HepG2 (cell line): ENCODE measurements around the gene FAM110D. TPM values are rescaled to one million over a fixed set of nuclear protein-coding genes. Genes with fewer than 3 reads are reported as not detected.

ENCODE experiments used
- ARID4A ChIP-seq: sonication (generic); formaldehyde crosslinking; IDR thresholded peaks from 2 replicates; pipeline ENCODE4 v1.5.0; 2020; ENCODE audit warnings: mild to moderate bottlenecking, missing genetic modification reagents, borderline replicate concordance
- DRAP1 ChIP-seq: IDR thresholded peaks from 2 replicates; pipeline ENCODE4 v1.6.1; 2016; ENCODE audit warnings: missing genetic modification reagents, missing compliant biosample characterization
- IRF9 ChIP-seq: sonication (generic); formaldehyde crosslinking; IDR thresholded peaks from 2 replicates; pipeline ENCODE4 v1.8.0; 2022; ENCODE audit warnings: missing genetic modification reagents, mild to moderate bottlenecking, borderline replicate concordance
- MLX ChIP-seq: IDR thresholded peaks from 2 replicates; pipeline ENCODE4 v1.6.1; 2016
- ONECUT2 ChIP-seq: sonication (generic); formaldehyde crosslinking; IDR thresholded peaks from 2 replicates; pipeline ENCODE4 v1.4.0; 2020; ENCODE audit warnings: missing genetic modification reagents
- SMAD1 ChIP-seq: sonication (generic); formaldehyde crosslinking; IDR thresholded peaks from 2 replicates; pipeline ENCODE4 v1.4.0; 2020; ENCODE audit warnings: missing genetic modification reagents, low read depth, mild to moderate bottlenecking, borderline replicate concordance
- TAF1 ChIP-seq: sonication (generic); formaldehyde crosslinking; IDR thresholded peaks from 2 replicates; pipeline ENCODE4 v1.4.0; 2020; ENCODE audit warnings: missing genetic modification reagents
- TFAP4 ChIP-seq: sonication (generic); IDR thresholded peaks from 2 replicates; pipeline ENCODE4 v1.6.1; 2016; ENCODE audit warnings: low read depth, borderline replicate concordance
- ZBTB2 ChIP-seq: sonication (generic); formaldehyde crosslinking; IDR thresholded peaks from 2 replicates; pipeline ENCODE4 v1.8.0; 2022; ENCODE audit warnings: low read depth, missing genetic modification reagents
- ZBTB4 ChIP-seq: sonication (generic); formaldehyde crosslinking; IDR thresholded peaks from 2 replicates; pipeline ENCODE4 v1.4.0; 2020; ENCODE audit warnings: missing genetic modification reagents, mild to moderate bottlenecking, borderline replicate concordance
- ZNF230 ChIP-seq: sonication (generic); formaldehyde crosslinking; IDR thresholded peaks from 2 replicates; pipeline ENCODE4 v1.4.0; 2020; ENCODE audit warnings: mild to moderate bottlenecking, missing genetic modification reagents
- ZNF326 ChIP-seq: sonication (generic); formaldehyde crosslinking; IDR thresholded peaks from 2 replicates; pipeline ENCODE4 v1.4.0; 2020; ENCODE audit warnings: missing genetic modification reagents, borderline replicate concordance
- ZNF331 ChIP-seq: sonication (generic); formaldehyde crosslinking; IDR thresholded peaks from 2 replicates; pipeline ENCODE4 v1.4.0; 2020; ENCODE audit warnings: missing genetic modification reagents
- ZNF354B ChIP-seq: sonication (generic); formaldehyde crosslinking; IDR thresholded peaks from 2 replicates; pipeline ENCODE4 v1.8.0; 2022; ENCODE audit warnings: mild to moderate bottlenecking, missing genetic modification reagents
- ZSCAN25 ChIP-seq: sonication (generic); formaldehyde crosslinking; IDR thresholded peaks from 2 replicates; pipeline ENCODE4 v1.8.0; 2022; ENCODE audit warnings: mild to moderate bottlenecking, missing genetic modification reagents
- polyA plus RNA-seq, 8 experiments: library from polyadenylated mRNA; depleted of rRNA in 3 of 8; stranded (reverse) in 7 of 8; unstranded in 1 of 8; fragments of >200 nt; fragmentation: Illumina TruSeq in 4 of 8; extraction: Trizol in 4 of 8; gene quantifications; 2 replicates each; pipeline versions ENCODE4 v1.2.1 to v1.2.3, GENCODE V29; 2011 to 2016; ENCODE audit warnings: low read depth in 4 of 8, missing spikeins in 1 of 8, mixed read lengths in 1 of 8; ENCODE audit not compliant: insufficient read depth in 1 of 8
- total RNA-seq, 5 experiments: library from RNA; depleted of rRNA; stranded (reverse); fragments of >200 nt; fragmentation: Illumina TruSeq; extraction: Trizol; gene quantifications; 2 replicates each; pipeline ENCODE4 v1.2.3, GENCODE V29; 2016; ENCODE audit warnings: low read depth in 1 of 5

The FAM110D gene
- total and polyA plus RNA-seq, 2 of the 13 experiments (the other 11 are each of a cell fraction or from before 2014, with no cell fraction given) = not detected

GRCh38 chr1:26111530-26112406, 47.1 kb upstream of the FAM110D start, which contains the start of gene PDIK1L (continued):
- TF ChIP-seq ZBTB2 (CRISPR knock-in tag) = peak; percentile 55
- TF ChIP-seq ZNF331 (CRISPR knock-in tag) = 0 out of 2 replicates have a peak, but pooled peaks have one; percentile 9
- no peak for TF ChIP-seq ZNF326 (CRISPR knock-in tag)
- TF ChIP-seq ZNF230 (CRISPR knock-in tag) = no peak
- no peak for TF ChIP-seq ZNF354B
- 0 out of 2 replicates have a peak, but pooled peaks have one; percentile 61 for TF ChIP-seq SMAD1 (CRISPR knock-in tag)
- TF ChIP-seq ZSCAN25 (CRISPR knock-in tag) = 0 out of 2 replicates have a peak, but pooled peaks have one; percentile 31
- TF ChIP-seq ONECUT2 = no peak
- peak; percentile 27; the same call in 1 of the 2 replicates for TF ChIP-seq DRAP1 (CRISPR knock-in tag)
- no peak; the same call in 1 of the 2 replicates for TF ChIP-seq TFAP4
- peak; percentile 76; the same call in 1 of the 2 replicates for TF ChIP-seq IRF9 (CRISPR knock-in tag)
- peak; percentile 81 for TF ChIP-seq TAF1 (CRISPR knock-in tag)
- no peak for TF ChIP-seq MLX (CRISPR knock-in tag)
- 0 out of 2 replicates have a peak, but pooled peaks have one; percentile 56 for TF ChIP-seq ZBTB4 (CRISPR knock-in tag)
- TF ChIP-seq ARID4A = peak; percentile 84
